OCI-LY3 (cell line): ENCODE measurements around the gene MINDY3.
"Not testable (repeated sequence)": the region's sequence is repeated elsewhere in the genome, so short reads cannot be mapped to it uniquely, and the experiment has no call there.

Experiments
- H2AFZ ChIP-seq: fragments of 200-600, 300-600 bp; shearing (Covaris generic); 2 replicates; pipeline ENCODE4 v1.6.0; 2014; ENCODE audit warnings: antibody characterized with exemption, low read depth, low read length
- H3K27ac ChIP-seq: fragments of 200-600, 300-600 bp; sonication (generic); 2 replicates; pipeline ENCODE4 v1.5.1; 2014; ENCODE audit warnings: mild to moderate bottlenecking, low read length, moderate library complexity, mixed read lengths
- H3K27me3 ChIP-seq: fragments of 200-600, 300-600 bp; sonication (generic); 2 replicates; pipeline ENCODE4 v1.6.1; 2014; ENCODE audit warnings: low read depth, low read length, mixed read lengths
- H3K36me3 ChIP-seq: fragments of 200-600, 300-600 bp; sonication (generic); replicated peaks from 2 replicates; pipeline ENCODE3; 2014; ENCODE audit warnings: low read depth, low read length, mixed read lengths
- H3K4me1 ChIP-seq: fragments of 300-600, 200-600 bp; sonication (generic); 2 replicates; pipeline ENCODE4 v1.6.1; 2014; ENCODE audit warnings: low read length, mixed read lengths
- H3K4me2 ChIP-seq: fragments of 200-600, 300-600 bp; sonication (generic); 2 replicates; pipeline ENCODE4 v1.6.1; 2014; ENCODE audit warnings: low read length, mixed read lengths
- H3K4me3 ChIP-seq: fragments of 300-600, 200-600 bp; sonication (generic); 2 replicates; pipeline ENCODE4 v1.5.1; 2014; ENCODE audit warnings: antibody characterized with exemption, mild to moderate bottlenecking, low read length, moderate library complexity
- H3K79me2 ChIP-seq: fragments of 300-600, 200-600 bp; shearing (Covaris generic); 2 replicates; pipeline ENCODE4 v1.6.1; 2014; ENCODE audit warnings: mild to moderate bottlenecking, low read length, mixed read lengths
- H3K9ac ChIP-seq: fragments of 300-600, 200-600 bp; shearing (Covaris generic); 2 replicates; pipeline ENCODE4 v1.6.0; 2014; ENCODE audit warnings: mild to moderate bottlenecking, low read length, moderate library complexity
- H3K9me3 ChIP-seq: fragments of 200-600, 300-600 bp; shearing (Covaris generic); 2 replicates; pipeline ENCODE4 v1.6.1; 2014; ENCODE audit warnings: low read length, mixed read lengths; ENCODE audit not compliant: insufficient read depth
- H4K20me1 ChIP-seq: fragments of 200-600, 300-600 bp; sonication (generic); 2 replicates; pipeline ENCODE4 v1.6.1; 2016; ENCODE audit warnings: low read length, mixed read lengths; ENCODE audit not compliant: insufficient read depth
- CTCF ChIP-seq: fragments of 200-600, 300-600 bp; sonication (generic); IDR thresholded peaks from 2 replicates; pipeline ENCODE4 v1.5.1; 2014; ENCODE audit warnings: antibody characterized with exemption, low read length, low read depth
- EZH2phosphoT487 ChIP-seq: fragments of 200-600 bp; shearing (Covaris generic); IDR thresholded peaks from 2 replicates; pipeline ENCODE4 v1.6.1; 2018; ENCODE audit warnings: antibody characterized with exemption, mixed run types, low read depth

MINDY3 gene

GRCh38 chr10:15857107-15857575, 3.2 kb downstream of the MINDY3 start:
- peaks cover 66% of the 10 kb centered on the region for H3K79me2 ChIP-seq
- no peak overlapping the region for H3K4me2 ChIP-seq

GRCh38 chr10:15856328-15857015, 3.8 kb downstream of the MINDY3 start:
- Histone ChIP-seq H3K79me2 (peaks cover 72% of the 10 kb centered on the region), H3K27me3 (no peaks in the 10 kb centered on the region), H3K9ac (no peak overlapping the region), H3K27ac (no peak overlapping the region), H3K36me3 (peaks cover 4% of the 10 kb centered on the region), H3K4me3 (no peak overlapping the region), H3K9me3 (peaks cover 3% of the 10 kb centered on the region; the same call in 1 of the 2 replicates), H3K4me1 (peaks cover 10% of the 10 kb centered on the region), H4K20me1 (peaks cover 4% of the 10 kb centered on the region; the same call in 1 of the 2 replicates), H2AFZ (no peak overlapping the region), H3K4me2 (no peak overlapping the region)
- TF ChIP-seq CTCF: no peak
- no peak for TF ChIP-seq EZH2phosphoT487

More at GRCh38 chr10:15857107-15857575, 3.2 kb downstream of the MINDY3 start:
- H3K4me1 ChIP-seq: peaks cover 10% of the 10 kb centered on the region
- H3K9ac ChIP-seq: no peak overlapping the region
- H3K9me3 ChIP-seq: peaks cover 3% of the 10 kb centered on the region; the same call in 1 of the 2 replicates
- no peaks in the 10 kb centered on the region for H3K27me3 ChIP-seq
- peaks cover 2% of the 10 kb centered on the region for H3K36me3 ChIP-seq
- H3K27ac ChIP-seq: no peak overlapping the region
- TF ChIP-seq CTCF (no peak), EZH2phosphoT487 (no peak)
- no peak overlapping the region for H3K4me3 ChIP-seq
- no peak overlapping the region for H2AFZ ChIP-seq
- peaks cover 4% of the 10 kb centered on the region; the same call in 1 of the 2 replicates for H4K20me1 ChIP-seq

GRCh38 chr10:15853800-15854199, 6.5 kb downstream of the MINDY3 start:
- no peak overlapping the region for H2AFZ ChIP-seq
- H4K20me1 ChIP-seq: peaks cover 4% of the 10 kb centered on the region; the same call in 1 of the 2 replicates
- H3K4me2 ChIP-seq: no peak overlapping the region
- peaks cover 1% of the 10 kb centered on the region for H3K4me1 ChIP-seq
- no peaks in the 10 kb centered on the region for H3K9me3 ChIP-seq
- no peak overlapping the region for H3K4me3 ChIP-seq
- H3K79me2 ChIP-seq: peaks cover 62% of the 10 kb centered on the region
- TF ChIP-seq EZH2phosphoT487 (no peak), CTCF (no peak)
- H3K36me3 ChIP-seq: peaks cover 4% of the 10 kb centered on the region
- H3K9ac ChIP-seq: no peak overlapping the region
- no peaks in the 10 kb centered on the region for H3K27me3 ChIP-seq
- H3K27ac ChIP-seq: no peak overlapping the region

GRCh38 chr10:15852111-15852557, 8.2 kb downstream of the MINDY3 start:
- no peak overlapping the region for H3K4me3 ChIP-seq
- peaks cover 5% of the 10 kb centered on the region for H3K36me3 ChIP-seq
- H3K79me2 ChIP-seq: peaks cover 47% of the 10 kb centered on the region
- no peaks in the 10 kb centered on the region for H3K27me3 ChIP-seq
- TF ChIP-seq CTCF: no peak
- TF ChIP-seq EZH2phosphoT487: no peak
- H3K9ac ChIP-seq: no peak overlapping the region
- no peaks in the 10 kb centered on the region for H3K4me1 ChIP-seq
- no peaks in the 10 kb centered on the region for H3K9me3 ChIP-seq
- no peak overlapping the region for H2AFZ ChIP-seq
- H4K20me1 ChIP-seq: no peaks in the 10 kb centered on the region
- H3K27ac ChIP-seq: no peak overlapping the region
- no peak overlapping the region for H3K4me2 ChIP-seq

- H3K27ac ChIP-seq, H3K9me3 ChIP-seq, H3K4me1 ChIP-seq, H3K27me3 ChIP-seq, H2AFZ ChIP-seq, H3K4me3 ChIP-seq, H3K4me2 ChIP-seq, H4K20me1 ChIP-seq, H3K36me3 ChIP-seq, H3K9ac ChIP-seq: not testable (repeated sequence)
- H3K79me2 ChIP-seq: peaks cover 34% of the 10 kb centered on the region
Observed at GRCh38 chr10:15850337-15850978, 9.8 kb downstream of the MINDY3 start.
